ENCODE results near the gene TUB.

The TUB gene

DNA sequence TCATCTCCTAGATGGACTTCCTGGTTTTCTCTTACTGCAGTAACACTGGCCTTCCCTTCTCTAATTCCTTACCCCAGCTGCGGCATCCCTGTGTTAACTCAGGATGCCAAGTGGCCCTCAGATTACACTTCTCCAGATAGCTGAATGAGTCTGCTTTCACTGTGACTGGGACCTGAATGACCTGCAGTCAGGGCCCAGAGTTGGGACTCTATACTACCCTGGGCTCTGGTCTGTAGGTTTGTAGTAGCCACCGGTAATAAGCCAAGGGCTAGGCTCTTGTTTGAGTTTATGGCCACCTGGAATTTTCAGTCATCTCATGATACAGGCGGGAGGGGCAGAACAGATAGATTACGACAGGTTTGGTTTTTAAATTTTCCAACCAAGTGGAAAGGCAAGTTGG, 24.1 kb downstream of the TUB start:
- no peak for DNase-seq (ENCODE audit: extremely low read depth in 1 of 2, low read depth in 1 of 2)

DNA sequence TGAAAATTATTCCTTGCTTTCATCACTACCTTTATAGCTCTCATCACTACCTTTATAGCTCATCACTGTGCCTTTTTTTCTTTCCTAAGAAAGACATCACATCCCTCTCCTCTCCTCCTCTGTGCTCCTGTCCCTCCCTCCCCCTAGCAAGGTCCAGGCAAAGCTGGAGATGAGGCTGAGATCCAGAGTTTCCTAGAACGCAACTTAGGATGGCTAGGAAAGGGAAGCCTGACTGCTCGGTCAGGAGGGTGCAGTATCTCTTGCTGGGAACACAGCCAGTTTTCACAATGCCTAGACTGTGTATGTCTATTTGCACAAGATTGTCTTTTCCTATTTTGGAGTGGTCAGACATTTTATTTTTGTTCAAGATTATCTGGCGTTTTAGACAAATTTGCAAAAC, 24.7 kb downstream of the TUB start:
- DNase-seq (ENCODE audit: extremely low read depth in 1 of 2, low read depth in 1 of 2), result no peak

DNA sequence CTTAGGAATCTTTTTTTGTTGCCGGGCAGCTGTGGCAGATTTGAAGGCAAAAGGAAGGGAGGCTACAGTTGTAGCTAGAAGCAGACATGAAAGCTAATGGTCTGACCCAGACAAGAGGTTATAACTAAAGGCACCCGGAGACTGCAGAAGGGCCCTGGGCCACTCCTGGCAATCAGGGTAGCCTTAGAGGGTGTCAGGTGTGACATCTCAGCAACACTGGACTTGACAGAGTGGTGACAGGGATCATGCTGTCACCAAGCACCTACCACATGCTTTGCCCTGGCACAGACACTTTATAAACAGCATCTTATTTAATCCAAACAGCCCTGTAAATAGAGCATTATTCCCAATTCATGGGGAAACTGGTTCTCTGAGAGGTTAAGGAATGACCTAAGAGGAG, 25.7 kb downstream of the TUB start:
- no peak for DNase-seq (ENCODE audit: extremely low read depth in 1 of 2, low read depth in 1 of 2)

DNA sequence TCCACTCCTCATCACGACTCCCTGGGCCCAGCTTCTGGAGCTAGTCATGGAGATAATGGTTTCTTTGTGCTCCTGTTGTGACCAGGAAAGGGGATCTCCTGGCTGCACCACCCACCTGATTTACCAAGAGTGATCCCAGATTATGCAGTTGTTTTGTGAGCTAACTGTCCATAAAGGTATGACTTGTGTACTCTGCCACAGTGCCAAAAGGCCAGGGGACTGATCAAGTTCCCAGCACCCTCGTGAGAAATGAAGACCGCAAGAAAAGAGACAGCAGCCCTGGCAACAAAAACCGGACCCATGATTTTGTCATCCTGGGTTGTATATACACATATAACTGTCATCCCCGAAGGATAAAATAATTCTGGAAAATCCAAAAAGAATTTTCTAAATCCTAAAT, 26.6 kb downstream of the TUB start:
- no peak for DNase-seq (ENCODE audit: extremely low read depth in 1 of 2, low read depth in 1 of 2)

DNA sequence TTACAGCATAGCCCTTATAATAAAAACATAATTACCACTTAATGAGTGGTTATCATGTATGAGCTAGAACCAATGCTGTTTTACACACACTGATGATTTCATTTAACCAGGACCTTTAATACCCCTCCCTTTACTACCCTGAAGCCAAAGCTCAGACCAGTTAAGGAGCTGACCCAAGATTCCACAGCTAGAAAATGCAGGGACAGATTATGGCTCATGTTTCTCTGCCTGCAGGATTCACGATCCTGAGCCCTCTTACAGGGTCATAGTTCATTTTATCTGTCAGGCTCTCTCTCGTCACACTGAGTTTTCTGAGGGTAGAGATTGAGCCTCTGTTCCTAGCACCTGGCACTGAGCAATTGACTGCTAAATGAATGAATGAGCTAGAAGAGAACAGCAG, 27.4 kb downstream of the TUB start:
- no peak for DNase-seq (ENCODE audit: extremely low read depth in 1 of 2, low read depth in 1 of 2)

DNA sequence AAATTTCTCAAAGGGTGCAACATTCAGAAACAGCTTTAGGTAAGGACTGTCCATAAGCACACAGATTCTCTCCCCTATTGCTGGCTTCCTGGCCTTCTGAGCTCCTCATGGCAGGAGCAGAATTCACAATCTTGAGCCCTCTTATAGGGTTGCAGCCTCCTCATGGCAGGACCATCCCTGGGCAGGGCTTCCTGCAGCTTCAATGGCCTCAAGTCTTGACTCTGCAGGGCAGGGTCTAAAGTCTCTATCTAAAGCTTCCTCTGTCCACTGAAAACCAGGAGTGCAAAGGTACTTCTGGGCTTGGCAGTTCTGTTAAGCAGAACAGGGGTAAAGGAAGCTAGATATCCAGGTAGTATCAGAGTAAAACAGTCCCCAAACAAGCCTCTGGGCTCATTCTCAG, 28.7 kb downstream of the TUB start:
- no peak for DNase-seq (ENCODE audit: extremely low read depth in 1 of 2, low read depth in 1 of 2)

DNA sequence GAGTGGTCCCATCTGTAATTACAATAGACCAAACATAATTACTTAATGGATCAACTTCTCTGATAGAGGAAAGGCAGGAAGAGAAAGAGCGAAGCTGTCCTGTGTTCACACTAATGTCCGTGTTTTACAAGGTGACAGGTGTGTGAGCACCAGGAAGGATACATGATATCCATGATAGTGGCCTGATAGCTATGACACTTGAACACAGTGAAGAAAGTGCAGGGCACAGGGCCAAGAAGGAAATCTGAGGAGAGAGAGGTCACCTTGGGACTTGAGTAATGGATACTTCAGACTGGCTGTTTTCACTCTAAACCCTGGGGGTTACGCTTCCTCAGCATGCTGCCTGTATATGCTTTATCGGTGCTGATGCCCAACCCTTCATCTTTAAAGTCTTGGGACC, 29.4 kb downstream of the TUB start:
- no peak for DNase-seq (ENCODE audit: extremely low read depth in 1 of 2, low read depth in 1 of 2)

DNA sequence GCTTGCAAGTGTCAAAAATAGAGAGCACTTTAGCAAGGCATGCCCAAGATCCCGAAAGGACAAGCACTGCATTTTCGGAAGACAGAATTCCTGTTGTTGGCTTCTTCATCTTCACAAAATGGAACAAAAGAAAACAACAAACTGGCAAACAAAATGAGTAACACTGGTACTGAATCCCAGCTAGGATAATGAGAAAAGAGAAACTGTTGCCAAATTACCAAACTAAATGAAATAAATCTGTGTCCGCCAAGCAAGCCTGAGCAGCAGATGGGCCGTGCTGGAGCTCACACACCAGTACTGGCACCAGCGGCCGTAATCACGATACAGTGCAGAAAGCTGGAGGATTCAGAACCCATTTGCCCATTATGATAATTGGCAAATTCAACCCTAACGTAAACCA, 30.6 kb downstream of the TUB start:
- no peak for DNase-seq (ENCODE audit: extremely low read depth in 1 of 2, low read depth in 1 of 2)

DNA sequence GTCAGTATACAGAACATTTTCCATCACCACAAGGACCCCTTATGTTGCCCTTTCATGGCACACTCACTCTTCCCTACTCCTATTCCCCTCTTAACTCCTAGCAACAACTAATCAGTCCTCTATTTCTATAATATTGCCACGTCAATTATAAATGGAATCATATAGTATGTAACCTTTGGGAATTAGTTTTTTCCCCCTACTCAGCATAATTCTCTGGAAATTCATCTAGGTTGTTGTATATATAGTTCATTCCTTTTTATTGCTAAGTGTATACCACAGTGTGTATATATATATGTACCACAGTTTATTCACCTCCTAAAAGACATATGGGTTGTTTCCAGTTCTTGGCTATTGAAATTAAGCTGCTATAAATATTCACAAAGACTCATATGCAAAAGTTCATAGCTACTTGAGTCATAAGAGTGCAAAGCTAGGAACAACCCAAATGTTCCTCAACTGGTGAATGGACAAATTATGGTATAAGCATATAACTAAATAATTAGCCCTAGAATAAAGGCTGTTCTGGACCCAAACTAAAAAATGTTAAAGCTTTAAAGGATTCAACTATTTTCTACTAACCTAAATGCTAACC, 41.3 kb downstream of the TUB start:
- DNase-seq (ENCODE audit: extremely low read depth in 1 of 2, low read depth in 1 of 2), result no peak

DNA sequence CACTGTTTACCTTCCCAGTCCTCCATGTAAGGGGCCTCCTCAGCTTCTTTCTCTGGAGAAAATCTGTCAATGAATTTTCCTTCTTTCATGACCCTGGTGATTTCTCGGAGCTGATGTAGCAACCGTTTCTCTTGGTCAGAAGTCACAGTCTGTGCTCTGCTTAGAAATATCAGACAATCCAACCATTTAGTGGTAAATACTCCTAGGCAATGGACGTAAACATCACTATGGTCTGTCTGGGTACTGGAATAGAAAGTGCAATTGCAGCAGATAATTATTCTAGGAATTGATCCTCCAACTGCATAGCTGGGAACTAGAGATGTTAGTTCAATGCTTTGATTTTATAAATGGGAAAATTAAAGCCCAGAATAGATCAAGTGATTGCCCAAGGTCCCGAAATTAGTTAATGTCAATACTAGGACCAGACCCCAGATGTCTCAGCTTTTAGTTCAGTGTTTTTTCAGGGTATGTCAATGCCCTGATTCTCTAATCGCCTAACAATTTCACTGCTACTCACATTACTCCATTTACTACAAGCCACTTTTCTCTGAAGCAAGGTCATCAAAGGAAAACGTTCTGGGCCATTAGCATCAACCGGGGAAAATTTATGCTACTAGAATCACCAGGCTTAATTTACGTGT, 45.8 kb downstream of the TUB start:
- no peak for DNase-seq (ENCODE audit: extremely low read depth in 1 of 2, low read depth in 1 of 2)

DNA sequence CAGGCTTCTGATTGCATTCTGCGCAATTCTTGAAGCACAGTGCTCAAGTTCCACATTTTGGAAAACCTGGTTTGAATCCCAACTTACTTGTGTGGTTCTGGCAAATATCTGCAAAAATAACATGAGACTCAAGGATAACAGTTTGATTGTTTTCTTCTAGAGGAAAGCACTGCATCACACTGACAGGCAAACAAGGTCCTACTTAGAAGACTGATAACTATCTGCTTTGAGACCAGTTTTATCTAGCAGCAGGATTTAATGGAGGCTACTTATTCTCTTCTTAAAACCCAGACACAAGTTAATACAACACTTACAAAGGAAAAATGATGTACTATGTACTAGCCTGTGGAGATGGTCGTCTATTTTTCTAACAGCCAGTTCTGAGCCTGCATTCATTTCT, 46.4 kb downstream of the TUB start:
- no peak for DNase-seq (ENCODE audit: extremely low read depth in 1 of 2, low read depth in 1 of 2)

DNA sequence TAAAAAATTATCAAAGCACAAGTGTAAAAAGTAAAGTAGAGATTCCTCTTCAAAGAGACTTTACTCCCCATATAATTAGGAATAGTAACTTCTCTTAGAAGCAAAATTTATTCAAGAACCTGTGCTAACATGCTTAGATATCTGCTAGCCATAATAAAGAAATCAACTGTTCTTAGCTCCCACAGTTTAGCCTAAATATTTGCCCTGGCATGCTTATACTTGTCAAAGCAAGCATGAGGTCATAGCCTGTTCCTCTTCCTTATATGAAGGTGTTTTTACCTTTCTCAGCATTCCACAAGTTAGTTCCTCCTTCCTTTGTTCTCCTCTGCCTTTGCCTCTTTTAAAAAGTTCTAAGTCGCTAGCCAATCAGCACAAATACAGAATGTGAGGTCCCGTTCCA, 57.5 kb downstream of the TUB start:
- no peak for DNase-seq (ENCODE audit: extremely low read depth in 1 of 2, low read depth in 1 of 2)

DNA sequence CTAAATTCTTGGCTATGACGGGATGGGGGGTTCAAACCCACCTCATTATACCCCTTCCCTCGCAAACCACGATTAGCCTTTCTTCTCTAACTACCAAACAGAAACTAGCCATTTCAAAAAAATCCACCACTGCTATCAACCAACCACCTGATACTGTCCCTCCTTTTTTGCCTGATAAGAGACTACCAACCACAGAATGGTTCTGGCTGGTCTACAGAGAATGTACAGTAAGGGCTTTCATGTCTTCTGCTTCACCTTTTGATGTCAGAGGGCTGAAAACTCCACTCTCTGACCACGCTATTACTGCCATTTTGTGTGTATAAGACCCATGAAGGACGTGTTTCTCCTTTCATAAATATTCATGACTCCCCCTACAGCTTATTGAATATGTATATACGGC, 68.7 kb downstream of the TUB start:
- no peak for DNase-seq (ENCODE audit: extremely low read depth in 1 of 2, low read depth in 1 of 2)
